Forelimb muscle (tissue), 1 donor: ENCODE data around the gene GNAS-AS1. TPM values are rescaled to one million over a fixed set of nuclear protein-coding genes. Genes with fewer than 3 reads are reported as not detected.
A peak's percentile ranks its signal among the peaks of the same experiment; 100 is the strongest.

Experiments used
- DNase-seq: peaks from one replicate; pipeline ENCODE4 v3.0.0-alpha.2; 2013; ENCODE audit warnings: low read depth
- polyA plus RNA-seq: library from polyadenylated mRNA; unstranded; fragments of 120-200 nt; gene quantifications from one replicate; pipeline ENCODE4 v1.2.1, GENCODE V29; 2013; ENCODE audit not compliant: insufficient read length

Gene GNAS-AS1
- polyA plus RNA-seq, 1 donor, result 2.8 TPM

DNA sequence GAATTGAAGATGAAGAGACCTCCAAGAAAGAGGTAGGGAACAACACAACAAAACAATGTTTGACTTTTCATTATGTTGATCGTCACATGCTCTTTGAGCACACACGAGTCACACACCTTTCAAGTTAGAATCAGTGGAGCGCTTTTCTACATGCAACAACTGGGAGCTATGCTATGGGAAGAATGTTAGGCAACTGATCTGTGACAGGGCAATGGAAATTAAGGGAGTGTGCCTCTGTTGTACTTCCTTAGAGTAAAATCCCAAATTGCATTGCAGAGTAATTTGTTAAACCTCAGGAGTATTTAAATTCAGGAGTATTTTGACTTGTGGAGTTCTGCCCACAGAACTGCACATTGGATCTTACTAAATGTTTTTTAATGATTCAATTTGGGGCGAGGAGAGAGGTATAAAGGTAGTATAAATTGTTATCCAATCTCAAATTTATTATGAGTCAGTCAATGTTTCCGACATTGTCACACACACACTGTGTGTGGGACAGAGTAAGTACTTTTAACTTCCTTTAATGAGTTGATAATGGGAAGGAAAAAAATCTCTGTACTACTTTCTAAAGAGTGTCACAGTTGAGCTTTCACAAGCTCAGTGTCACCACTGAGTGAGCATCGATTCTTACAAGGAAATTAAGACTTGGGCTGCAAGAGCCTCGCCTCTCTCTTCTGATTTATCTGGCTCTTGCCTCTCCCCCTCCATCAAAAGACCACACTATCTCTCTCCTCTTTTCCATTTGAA is 12.5 kb upstream of the GNAS-AS1 start:
- DNase-seq, result no peak

DNA sequence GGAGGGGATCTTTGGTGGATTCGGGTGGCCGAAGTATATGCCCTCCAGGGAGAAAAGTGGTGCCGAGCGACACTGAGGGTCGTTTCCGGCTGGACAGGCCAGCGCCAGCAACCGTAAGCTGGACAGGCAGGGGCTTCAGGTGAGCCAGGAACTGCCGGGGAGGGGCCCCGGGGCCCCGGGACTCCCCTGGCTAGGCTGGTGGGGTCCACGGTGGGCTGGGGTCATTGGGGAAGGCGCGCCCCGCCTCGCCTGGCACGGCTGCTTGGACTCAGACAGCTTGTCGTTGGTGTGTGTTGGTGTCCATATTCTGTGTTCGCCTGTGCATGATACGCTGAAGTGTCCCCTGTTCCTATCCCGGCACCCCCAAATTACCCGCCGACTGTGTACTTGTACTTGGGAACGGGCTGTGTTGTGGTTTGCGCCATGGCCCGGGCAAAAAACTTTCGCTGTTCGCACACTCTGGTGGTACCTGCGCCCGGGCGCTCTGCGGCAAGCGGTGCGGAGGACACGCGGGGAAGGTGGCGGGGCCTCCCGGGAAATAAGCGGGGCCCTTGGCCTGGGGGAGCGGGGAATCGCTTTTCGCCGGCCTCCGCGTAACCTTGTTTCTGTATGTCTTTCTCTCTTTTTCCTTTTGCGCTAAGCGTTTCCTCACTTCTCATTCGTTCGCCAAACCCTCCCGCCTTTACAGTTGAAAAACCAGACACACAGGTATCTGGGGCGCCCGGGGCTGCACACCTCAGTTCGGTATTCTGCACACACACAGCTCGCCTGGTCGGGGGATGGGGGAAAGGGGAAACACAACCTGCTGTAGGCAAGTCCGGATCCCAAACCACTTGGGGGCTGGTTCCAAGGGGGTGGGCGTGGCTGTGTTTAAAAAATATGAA is 5.0 kb upstream of the GNAS-AS1 start:
- DNase-seq, result no peak

DNA sequence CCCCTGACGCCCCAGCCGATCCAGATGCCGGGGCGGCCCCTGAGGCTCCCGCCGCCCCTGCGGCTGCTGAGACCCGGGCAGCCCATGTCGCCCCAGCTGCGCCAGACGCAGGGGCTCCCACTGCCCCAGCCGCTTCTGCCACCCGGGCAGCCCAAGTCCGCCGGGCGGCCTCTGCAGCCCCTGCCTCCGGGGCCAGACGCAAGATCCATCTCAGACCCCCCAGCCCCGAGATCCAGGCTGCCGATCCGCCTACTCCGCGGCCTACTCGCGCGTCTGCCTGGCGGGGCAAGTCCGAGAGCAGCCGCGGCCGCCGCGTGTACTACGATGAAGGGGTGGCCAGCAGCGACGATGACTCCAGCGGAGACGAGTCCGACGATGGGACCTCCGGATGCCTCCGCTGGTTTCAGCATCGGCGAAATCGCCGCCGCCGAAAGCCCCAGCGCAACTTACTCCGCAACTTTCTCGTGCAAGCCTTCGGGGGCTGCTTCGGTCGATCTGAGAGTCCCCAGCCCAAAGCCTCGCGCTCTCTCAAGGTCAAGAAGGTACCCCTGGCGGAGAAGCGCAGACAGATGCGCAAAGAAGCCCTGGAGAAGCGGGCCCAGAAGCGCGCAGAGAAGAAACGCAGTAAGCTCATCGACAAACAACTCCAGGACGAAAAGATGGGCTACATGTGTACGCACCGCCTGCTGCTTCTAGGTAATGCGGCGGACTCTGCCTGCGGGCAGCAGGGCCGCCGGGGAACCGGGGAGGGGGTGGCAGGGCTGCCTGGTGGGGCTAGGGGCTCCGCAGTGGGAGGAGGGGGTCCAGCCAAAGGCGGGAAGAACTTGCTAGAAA is 4.2 kb upstream of the GNAS-AS1 start:
- no peak for DNase-seq

DNA sequence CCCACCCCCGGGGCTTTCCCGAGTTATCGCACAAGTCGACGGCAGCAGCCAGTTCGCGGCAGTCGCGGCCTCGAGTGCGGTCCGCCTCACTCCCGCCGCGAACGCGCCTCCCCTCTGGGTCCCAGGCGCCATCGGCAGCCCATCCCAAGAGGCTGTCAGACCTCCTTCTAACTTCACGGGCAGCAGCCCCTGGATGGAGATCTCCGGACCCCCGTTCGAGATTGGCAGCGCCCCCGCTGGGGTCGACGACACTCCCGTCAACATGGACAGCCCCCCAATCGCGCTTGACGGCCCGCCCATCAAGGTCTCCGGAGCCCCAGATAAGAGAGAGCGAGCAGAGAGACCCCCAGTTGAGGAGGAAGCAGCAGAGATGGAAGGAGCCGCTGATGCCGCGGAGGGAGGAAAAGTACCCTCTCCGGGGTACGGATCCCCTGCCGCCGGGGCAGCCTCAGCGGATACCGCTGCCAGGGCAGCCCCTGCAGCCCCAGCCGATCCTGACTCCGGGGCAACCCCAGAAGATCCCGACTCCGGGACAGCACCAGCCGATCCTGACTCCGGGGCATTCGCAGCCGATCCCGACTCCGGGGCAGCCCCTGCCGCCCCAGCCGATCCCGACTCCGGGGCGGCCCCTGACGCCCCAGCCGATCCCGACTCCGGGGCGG is 3.4 kb upstream of the GNAS-AS1 start:
- DNase-seq, result no peak

DNA sequence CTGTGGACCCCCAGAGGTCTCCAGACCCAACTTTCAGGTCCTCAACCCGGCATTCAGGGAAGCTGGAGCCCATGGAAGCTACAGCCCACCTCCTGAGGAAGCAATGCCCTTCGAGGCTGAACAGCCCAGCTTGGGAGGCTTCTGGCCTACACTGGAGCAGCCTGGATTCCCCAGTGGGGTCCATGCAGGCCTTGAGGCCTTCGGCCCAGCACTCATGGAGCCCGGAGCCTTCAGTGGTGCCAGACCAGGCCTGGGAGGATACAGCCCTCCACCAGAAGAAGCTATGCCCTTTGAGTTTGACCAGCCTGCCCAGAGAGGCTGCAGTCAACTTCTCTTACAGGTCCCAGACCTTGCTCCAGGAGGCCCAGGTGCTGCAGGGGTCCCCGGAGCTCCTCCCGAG is 2.8 kb upstream of the GNAS-AS1 start:
- DNase-seq, result no peak

DNA sequence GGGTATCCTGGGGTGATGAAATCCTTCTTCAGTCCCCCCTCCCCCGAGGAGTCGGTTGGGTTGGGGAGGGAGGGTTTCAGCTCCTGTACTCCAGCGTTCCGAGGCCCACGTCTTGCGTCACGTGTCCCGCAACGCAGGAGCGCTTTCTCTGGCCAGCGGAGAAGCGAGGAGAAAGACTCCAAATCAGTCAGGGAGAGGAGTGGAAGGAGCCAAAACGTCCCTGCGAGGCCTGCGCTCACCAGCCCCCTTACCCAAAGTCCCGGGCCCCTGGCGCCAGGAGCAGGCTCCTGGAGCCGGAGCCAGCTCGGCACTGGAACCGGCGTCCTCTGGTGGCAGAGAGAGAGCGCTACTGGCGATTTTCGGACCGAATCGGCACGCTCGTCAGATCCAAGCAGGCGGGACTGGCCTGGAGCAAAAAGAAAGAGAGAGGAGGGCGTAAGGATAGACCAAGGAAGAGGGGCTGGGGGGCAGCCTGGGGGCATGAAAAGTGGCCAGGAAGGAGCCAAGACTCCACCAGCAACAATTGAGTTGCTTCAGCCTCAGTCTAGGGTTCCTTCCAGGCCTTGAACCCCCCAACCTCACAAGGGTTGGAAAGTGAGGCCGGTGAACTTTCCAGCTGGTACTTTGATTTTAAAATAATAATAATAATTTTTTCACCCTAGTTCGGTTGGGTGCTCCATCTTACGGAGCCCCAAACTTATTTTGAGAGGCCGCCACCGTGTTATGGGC is 2.0 kb upstream of the GNAS-AS1 start, which contains the start of gene GNAS:
GNAS (plus strand) TSS at position 174 of the 729 bp plus-strand sequence.
- DNase-seq, result peak; percentile 28

DNA sequence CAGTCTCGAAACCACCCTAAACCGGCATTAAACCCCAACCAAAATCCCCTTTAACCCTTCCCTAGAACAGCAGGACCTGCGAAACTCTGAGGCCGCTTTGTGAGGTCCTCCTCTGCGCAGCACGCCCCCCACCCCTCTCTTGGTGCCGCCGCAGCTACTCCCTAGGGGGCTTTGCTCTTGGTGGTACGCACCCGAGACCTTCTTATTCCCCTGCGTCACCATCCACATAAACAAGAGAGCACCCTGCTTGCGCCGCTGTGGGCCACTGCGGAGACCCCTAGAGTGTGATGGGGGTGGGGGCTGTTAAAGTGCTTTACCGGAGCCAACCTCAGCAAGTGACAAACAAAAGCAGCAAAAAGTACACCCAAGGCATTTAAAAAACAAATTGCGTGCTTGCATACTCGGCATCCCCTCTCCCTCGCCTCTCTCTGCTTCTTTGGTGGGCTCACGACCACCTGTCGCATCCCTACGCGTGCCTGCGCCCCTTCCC is 1.3 kb upstream of the GNAS-AS1 start:
- DNase-seq, result no peak

DNA sequence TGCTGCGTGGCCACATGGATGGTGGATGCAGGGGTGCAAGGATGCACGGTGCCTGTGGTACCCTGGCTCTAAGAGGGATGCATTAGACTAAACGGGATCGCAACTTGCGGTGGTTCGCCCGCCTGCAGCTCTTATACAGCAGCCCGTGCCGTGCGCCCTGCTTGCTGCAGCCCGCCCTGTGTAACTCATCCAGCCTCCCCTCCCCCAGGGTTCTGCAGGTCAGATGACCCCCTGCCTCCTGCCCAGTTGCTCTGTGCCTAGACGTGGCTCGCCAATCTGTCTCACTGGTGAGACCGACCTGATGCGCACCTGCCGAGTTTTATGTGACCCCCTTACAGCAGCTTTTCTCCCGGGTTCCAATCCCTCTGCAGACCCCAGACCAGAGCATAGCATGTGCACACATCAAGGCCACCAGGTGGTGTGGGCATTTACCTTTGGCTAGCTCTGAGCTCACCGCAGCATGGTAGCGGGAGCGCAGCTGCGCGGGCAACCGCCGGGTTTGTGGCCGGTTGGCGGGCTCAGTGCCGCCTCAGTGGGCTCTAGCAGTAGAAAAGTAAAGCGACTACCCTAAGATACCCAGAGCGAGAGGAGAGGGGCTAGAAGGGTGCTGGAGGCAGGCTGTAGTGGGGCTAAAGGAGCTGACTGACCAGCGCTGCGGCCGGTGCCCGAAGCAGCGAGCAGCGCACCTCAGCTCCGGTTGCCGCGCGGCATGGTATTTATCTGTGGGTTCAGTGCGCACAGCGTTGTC is 693 bp upstream of the GNAS-AS1 start:
- no peak for DNase-seq

DNA sequence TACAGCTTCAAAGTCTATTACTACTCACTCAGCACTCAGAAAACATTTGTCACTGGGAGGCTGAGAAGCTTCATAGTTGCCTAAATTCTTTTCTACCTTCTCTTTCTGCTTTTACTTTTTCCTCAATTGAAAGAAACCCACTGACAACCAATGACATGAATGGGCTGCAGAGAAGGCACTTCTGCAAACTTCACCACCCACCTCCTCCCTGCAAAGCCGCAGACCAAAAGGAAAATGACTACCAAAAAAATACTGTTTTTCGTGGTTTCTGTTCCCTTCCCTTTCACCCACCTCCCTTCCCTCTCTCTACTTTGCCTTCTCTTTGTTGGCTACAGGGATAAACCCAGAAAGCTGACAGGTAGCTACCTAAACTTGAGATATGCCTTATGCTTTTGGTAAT is 3.2 kb downstream of the GNAS-AS1 start:
- DNase-seq, result no peak

DNA sequence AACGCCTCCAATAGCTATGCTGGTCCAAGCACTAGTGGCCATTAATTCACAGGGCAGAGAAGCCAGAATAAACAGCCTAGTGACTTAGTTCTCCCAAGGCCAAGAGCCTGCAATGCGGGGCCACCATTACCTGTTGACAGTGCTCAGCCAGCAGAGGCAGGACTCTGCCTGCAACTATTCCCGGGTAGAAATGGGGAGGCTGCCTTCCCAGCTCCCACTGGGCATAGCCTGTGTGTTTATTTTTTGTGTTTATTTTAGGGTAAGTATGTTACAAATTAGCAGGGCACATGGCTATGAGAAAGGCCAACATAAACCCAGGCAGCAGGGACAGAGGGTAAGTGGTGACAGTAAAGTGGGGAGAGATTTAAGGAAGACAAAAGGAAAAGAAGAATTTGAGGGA is 5.0 kb downstream of the GNAS-AS1 start:
- no peak for DNase-seq

DNA sequence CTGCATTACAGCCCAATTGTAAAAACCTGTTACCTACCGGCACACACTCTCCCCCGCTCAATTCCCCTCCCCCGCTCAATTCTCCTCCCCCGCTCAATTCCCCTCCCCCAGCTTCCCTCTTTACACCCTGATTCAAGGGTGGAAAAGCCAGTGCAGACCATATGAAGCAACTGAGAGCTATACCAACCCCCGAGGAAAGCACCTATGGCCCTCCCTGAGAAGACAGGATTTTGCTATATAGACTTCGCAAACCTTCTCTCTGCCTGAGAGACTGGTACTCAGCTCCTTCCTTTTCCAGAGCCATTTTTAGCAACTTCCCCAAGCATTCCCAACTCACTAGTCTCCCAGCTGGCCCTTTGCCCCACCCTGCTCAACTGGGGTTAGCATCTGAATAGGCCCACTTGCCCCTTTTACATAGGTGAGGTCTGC is 7.6 kb downstream of the GNAS-AS1 start:
- no peak for DNase-seq

DNA sequence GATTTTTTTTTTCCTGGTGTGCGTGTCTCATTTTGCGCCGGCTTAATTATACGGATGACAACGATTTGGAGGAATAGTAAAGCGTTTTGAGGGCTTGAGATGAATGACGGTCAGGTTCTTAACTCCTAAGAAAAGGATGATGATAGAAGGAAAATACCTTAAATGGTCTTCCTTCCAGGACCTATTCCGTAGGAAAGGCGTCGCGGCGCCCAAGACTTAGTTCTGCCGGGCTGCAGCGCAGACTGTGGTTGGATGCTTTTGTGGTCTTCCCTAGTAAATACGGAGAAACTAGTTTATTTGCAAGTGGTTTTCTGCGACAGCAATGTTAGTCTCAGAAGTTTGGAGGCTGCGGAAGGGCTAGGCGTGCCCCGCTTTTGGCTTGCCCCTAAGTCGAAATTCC is 8.4 kb downstream of the GNAS-AS1 start:
- DNase-seq, result no peak

DNA sequence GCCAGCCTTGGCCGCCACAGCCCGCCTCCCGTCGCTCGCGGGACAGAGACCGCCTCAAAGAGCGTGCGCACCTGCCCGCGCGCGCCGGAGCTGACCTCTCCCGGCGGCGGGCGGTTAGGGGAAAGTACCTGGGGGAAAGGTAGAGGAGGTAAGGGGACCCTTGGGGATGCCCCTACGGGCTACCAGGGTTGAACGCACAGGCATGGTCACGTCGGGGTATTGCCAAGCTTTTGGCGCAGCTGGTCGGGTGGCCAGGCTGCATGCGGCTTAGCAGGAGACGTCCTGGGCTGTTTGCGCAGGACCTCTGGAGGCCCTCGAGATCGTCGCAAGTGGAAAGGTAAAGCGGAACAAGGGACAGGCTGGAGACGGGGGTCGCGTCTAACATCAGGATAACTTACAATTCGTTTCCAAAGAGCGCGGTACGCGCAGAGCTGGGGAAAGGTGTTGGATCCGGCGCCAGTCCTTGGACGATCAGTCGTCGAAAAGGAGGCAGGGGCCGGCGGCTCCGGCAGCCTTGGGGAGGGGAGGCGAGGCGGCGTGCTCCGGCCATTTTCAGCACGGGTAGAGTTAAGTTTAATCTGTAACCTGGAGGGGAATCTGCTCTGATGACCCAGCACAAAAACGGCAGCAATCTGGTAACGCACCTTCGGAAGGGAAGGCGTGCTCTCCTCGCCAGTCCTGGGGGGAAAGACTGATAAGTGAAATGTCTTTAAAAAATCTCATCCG is 9.0 kb downstream of the GNAS-AS1 start:
- DNase-seq, result no peak

DNA sequence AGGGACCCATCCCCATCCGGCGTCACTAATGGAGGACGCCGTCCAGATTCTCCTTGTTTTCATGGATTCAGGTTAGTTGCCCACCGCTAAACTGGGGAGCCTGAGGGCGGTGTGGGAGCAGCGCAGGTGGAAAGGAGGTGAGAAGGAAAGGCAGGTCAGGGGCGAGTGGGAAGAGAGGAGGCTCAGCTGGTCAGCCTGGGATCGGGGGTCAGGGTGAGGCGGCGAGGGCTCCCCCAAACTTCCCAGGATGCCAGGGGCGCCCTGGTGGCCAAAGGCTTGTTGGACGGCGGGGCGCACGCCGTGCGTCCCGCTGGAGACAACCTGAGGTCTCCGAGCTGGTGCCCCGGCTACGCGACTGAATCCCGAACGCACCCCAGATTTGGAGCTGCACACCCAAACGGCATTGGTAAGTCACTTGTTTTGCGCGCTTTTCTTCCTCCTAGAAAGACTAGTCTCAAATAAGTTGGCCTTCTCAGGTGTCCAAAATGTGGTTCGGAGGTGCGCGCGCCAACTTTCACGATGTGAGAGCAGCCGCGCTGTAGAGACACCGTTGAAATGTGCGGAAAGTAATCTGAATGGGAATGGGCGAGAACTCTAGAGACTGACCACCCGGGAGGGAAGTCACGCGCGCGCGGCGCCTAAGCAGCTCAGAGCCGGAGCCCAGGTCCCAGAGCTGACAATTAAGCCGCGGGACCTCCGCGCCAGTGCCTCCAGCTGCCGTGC is 9.7 kb downstream of the GNAS-AS1 start:
- no peak for DNase-seq

DNA sequence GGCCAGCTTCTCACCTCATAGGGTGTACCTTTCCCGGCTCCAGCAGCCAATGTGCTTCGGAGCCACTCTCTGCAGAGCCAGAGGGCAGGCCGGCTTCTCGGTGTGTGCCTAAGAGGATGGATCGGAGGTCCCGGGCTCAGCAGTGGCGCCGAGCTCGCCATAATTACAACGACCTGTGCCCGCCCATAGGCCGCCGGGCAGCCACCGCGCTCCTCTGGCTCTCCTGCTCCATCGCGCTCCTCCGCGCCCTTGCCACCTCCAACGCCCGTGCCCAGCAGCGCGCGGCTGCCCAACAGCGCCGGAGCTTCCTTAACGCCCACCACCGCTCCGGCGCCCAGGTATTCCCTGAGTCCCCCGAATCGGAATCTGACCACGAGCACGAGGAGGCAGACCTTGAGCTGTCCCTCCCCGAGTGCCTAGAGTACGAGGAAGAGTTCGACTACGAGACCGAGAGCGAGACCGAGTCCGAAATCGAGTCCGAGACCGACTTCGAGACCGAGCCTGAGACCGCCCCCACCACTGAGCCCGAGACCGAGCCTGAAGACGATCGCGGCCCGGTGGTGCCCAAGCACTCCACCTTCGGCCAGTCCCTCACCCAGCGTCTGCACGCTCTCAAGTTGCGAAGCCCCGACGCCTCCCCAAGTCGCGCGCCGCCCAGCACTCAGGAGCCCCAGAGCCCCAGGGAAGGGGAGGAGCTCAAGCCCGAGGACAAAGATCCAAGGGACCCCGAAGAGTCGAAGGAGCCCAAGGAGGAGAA is 10.5 kb downstream of the GNAS-AS1 start:
- no peak for DNase-seq

DNA sequence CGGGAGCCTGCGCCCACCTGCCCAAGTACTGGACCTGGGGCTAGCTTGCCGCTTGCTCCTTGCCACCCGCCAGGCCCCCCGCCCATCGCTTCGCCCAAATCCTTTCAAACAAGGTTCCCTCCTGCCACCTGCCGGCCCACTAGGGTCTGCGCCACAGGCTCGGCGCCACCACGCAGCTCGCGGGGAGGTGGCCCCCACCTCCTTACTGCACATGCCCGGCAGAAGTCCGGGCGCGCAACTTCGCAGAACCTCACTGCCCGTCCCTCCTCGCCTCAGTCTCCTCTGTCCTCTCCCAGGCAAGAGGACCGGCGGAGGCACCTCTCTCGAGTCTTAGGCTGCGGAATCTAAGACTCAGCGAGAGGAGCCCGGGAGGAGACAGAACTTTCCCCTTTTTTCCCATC is 11.2 kb downstream of the GNAS-AS1 start:
- DNase-seq, result peak; percentile 16

DNA sequence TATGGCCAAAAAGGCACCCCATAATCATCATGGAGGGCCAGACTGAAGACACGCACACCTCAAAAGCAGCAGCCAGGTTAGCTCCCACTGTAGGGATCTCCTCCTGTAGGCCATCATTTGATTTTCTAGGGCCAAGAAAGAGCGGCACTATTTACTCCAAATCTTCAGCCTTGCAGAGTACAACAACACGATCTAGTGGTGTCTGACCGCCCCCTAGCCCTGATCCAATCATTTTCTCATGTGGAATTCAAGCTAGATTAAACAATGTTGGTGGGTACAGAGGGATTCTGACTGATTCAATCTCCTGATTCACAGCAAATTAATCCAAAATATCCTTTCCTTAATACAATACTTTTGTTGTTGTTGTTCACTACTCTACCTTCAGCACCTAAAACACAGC is 12.5 kb downstream of the GNAS-AS1 start:
- no peak for DNase-seq

DNA sequence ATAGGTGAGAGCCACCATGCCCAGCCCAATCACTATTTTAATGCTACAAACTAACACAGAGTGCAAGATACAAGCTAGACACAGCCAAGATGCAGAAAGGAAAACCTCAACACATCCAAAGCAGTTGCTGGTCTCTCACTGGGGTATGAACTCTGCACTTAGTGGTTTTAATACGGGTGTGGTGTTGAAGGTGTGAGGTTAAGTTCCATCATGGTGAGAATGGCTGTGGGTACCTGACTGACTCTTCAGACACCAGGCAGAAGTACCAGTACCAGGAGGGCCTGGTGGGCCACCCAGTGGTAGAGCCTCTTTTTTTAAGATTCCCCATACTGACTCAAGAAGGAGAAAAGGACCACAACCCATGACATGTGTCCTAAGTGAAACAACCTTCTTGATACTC is 13.0 kb downstream of the GNAS-AS1 start:
- no peak for DNase-seq
